GM06990 (cell line): ENCODE data around the gene MALRD1.

ENCODE experiments used
- DNase-seq: peaks from one replicate; pipeline ENCODE4 v3.0.0-alpha.2; 2011; ENCODE audit not compliant: insufficient read length; ENCODE audit errors: extremely low read depth
- H3K27me3 ChIP-seq: replicated peaks from 2 replicates; pipeline ENCODE4 v1.6.0; 2011; ENCODE audit warnings: low read length; ENCODE audit not compliant: control insufficient read depth, insufficient read depth
- H3K36me3 ChIP-seq: 2 replicates; pipeline ENCODE4 v1.5.1; 2011; ENCODE audit warnings: low read length; ENCODE audit not compliant: control insufficient read depth, insufficient read depth
- H3K4me3 ChIP-seq: replicated peaks from 2 replicates; pipeline ENCODE4 v1.5.1; 2011; ENCODE audit warnings: low read depth, mild to moderate bottlenecking, control low read depth, low read length
- CTCF ChIP-seq: IDR thresholded peaks from 2 replicates; pipeline ENCODE4 v1.5.1; 2011; ENCODE audit warnings: low read length, control low read depth, mild to moderate bottlenecking, inconsistent platforms; ENCODE audit not compliant: insufficient read depth, poor library complexity, severe bottlenecking

MALRD1 gene

GRCh38 chr10:19133992-19134391, 85.4 kb downstream of the MALRD1 start:
- no peak overlapping the region for H3K4me3 ChIP-seq
- DNase-seq: no peak
- no peak for TF ChIP-seq CTCF
- no peaks in the 10 kb centered on the region for H3K36me3 ChIP-seq
- H3K27me3 ChIP-seq: no peaks in the 10 kb centered on the region

DNA sequence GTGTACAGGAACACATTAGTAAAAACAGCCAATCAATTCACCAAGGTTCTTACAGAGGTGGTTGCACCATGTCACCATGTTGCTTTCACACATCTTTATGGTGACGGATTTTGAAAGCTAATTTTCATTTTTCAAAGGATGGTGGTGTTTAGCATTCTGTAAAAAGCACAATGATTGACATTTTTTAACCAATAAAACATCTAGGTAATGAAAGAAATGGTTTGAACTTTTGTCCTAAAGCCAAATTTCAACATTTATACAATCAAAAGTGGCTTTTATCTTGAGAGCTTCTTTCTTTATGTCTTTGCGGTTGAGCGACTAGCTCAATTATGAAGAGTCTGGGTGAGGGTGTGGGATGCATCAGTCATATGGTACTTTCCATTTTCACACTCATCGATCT, 94.4 kb downstream of the MALRD1 start:
- TF ChIP-seq CTCF: no peak
- Histone ChIP-seq H3K27me3 (no peaks in the 10 kb centered on the region), H3K36me3 (no peaks in the 10 kb centered on the region), H3K4me3 (no peak overlapping the region)
- DNase-seq: no peak

DNA sequence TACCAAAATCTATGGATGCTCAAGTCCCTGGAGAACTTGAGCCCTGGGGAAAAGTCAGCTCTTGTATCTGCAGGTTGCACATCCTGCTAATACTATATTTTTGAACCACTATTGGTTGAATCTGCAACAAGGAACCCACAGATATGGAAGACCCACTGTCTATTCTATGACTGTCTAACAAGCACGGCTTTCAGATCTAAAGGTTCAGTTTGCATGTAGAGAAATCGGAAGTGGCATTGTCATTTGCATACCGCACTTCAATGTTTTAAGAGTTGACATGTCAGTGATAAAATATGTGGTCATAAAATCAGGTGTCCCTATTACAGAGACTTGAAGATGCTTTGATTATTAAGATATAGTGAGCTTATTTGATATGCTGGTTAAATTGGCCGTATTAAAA, 95.6 kb downstream of the MALRD1 start:
- no peak for DNase-seq
- Histone ChIP-seq H3K36me3 (no peaks in the 10 kb centered on the region), H3K4me3 (no peak overlapping the region), H3K27me3 (no peaks in the 10 kb centered on the region)
- TF ChIP-seq CTCF: no peak

- no peak for TF ChIP-seq CTCF
- no peak for DNase-seq
- Histone ChIP-seq H3K36me3 (no peaks in the 10 kb centered on the region), H3K4me3 (no peak overlapping the region), H3K27me3 (no peaks in the 10 kb centered on the region)
These were observed 105.8 kb downstream of the MALRD1 start for GRCh38 chr10:19154375-19154774.

GRCh38 chr10:19158358-19158757, 109.8 kb downstream of the MALRD1 start:
- H3K4me3 ChIP-seq: no peak overlapping the region
- no peaks in the 10 kb centered on the region for H3K27me3 ChIP-seq
- no peak for TF ChIP-seq CTCF
- no peak for DNase-seq
- no peaks in the 10 kb centered on the region for H3K36me3 ChIP-seq

GRCh38 chr10:19158870-19159269, 110.3 kb downstream of the MALRD1 start:
- DNase-seq: no peak
- H3K36me3 ChIP-seq: no peaks in the 10 kb centered on the region
- no peak overlapping the region for H3K4me3 ChIP-seq
- TF ChIP-seq CTCF: no peak
- no peaks in the 10 kb centered on the region for H3K27me3 ChIP-seq
